NCI-H2171 treated with DMSO at 0.1 percent for 48 hours (cell line): Measurements from ENCODE around the gene RCL1.

ENCODE experiments used
- DNase-seq: peaks from one replicate; lab custom pipeline; 2025; lab: John Stamatoyannopoulos, UW

RCL1 gene

DNA sequence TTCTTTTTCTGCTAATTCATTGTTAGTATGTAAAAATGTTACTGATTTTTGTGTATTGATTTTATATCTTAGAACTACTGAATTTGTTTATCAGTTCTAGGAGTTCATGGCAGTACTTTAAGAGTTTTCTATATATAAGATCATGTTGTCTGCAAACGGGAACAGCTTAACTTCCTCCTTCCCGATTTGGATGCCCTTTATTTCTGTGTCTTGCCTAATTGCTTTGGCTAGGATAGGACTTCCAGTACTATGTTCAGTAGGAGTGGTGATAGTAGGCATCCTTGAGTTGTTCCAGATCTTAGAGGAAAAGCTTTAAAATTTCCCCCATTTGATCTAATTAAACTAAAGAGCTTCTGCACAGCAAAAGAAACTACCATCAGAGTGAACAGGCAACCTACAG is 20.1 kb downstream of the RCL1 start:
- DNase-seq, result no peak

- DNase-seq, result no peak
Observed at GRCh38 chr9:4814913-4815312, 22.2 kb downstream of the RCL1 start.

- DNase-seq, result no peak
Observed at GRCh38 chr9:4815381-4815956, 22.7 kb downstream of the RCL1 start.

DNA sequence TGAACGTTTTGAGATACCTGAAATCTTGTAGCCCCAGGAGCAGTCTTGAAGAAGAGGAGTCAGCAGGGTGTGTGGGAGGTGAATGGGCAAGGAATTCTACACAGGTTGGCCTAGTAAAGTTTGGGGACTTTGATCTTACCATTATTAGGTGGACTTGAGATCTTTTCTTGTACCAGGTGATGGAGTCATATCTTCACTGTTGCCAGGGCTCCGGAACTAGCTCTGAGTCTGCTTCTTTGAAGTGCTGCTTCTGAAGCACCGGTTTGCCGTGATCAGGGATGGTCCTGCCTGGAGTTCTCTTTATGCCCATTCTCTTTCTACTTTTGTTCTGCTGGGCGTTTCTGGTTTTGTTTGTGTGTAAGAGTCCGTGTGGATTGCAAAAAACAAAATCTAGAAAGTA is 27.4 kb downstream of the RCL1 start:
- DNase-seq, result no peak

DNA sequence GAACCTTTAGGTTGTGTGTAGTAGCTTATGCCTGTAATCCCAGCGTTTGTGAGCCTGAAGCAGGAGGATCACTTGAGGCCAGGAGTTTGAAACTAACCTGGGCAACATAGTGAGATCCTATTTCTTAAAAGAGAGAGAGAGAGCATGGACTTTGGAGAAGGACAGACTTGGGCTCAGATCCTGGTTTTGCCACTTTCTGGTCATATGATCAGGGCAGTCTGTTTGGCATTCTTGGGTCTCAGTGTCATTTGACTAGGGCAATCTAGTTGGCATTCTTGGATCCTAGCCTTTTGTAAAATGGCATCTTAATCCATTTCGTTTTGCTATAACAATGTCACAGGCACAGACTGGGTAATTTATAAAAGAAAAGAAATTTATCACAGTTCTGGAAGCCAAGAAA is 28.4 kb downstream of the RCL1 start:
- no peak for DNase-seq

DNA sequence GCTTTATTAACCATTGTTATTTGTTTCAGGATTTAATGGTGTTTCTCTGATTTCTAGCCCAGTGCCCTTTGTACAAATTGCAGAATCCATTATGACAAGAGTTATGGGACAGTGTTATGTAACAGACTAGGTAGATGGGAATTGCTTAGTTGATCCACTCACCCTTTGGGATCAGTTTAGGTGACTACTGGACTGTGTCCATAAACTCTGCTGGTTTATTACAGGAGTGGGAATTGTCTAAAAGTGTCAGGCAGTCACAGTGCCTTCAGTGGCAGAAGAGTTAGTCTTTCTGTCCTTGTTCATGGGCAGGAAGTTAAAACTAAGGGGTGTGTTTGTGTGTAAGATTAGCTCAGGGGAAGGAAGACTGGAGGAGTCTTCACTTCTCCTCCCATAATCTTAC is 29.3 kb downstream of the RCL1 start:
- no peak for DNase-seq

- no peak for DNase-seq
Observed at GRCh38 chr9:4826417-4827166, 33.8 kb downstream of the RCL1 start.

DNA sequence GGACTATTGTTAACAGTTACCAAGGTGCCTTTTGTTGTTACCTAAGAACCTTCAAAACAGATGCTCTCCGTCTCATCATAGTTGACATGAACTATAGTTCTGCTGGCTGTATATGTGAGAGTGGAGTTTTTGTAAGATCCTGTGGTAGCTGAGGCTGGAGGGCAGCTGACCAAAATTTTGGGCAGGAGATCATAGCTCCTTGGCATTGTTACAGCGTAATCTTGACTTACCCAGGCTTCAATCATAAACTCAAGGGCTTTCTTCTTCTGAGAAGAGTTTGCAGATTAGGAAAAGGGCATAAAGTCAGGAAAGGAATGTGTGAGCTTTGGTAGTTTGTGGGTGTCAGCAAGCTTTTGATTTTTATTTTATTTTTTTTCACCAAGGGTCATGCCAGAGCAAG is 34.5 kb downstream of the RCL1 start:
- DNase-seq, result no peak

- DNase-seq, result peak; percentile 40
Observed at GRCh38 chr9:4828761-4829160, 36.0 kb downstream of the RCL1 start.

GRCh38 chr9:4829969-4830368 is 37.2 kb downstream of the RCL1 start:
- no peak for DNase-seq

DNA sequence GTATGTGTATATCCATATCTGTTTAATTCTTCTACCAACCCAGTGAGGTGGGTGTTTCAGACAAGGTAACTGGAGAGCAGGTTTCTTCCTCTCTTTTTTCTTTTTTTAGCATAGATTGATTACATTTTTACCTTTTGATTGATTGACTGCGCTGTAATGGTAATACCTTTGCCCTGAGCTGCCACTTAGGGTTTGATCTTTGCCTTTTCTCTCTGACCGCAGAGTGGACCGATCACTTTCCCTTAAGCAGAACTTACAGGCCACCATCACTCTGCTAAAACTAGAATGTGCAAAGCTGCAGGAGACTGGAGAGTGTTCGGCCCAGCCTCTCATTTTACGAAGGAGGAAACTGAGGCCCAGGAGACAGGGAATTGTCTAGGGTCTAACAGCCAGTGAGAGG is 38.0 kb downstream of the RCL1 start:
- DNase-seq, result no peak

DNA sequence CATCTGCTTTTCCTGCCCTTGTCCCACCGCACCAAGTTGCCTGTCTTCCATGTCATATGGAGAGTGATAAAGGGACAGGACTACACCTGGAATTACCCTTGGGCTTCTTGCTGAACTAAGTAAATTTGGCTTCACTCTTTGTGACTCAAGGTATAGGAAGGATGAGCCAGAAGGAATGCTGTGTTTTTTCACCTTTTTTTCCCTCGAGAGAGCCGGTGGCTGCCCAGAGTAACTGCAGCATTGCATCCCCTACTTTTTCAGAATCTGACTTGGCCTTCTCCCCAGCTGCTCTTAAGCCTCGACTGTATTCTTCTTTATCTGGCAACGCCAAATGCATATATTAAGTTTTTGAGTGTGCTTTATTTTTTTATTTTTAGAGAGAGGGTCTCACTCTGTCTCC is 38.4 kb downstream of the RCL1 start:
- DNase-seq, result no peak

DNA sequence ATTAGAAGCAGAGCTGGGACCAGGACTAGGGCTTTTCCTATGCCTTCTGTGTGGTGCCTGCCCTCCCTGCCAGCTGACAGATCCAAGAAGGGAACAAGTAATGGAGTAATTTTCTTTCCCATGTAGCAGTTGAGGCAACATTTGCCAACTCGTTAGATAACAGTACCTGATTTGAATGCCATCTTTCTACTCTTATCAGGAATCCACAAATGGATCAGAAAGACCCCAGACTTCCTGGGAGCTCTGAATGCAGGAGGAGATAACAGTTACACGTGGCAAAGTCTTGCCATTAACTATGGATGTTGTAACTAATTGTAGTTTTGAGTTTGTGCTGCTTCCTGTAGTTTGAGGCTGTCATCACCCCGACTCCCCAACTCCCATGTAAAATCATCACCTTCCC is 39.2 kb downstream of the RCL1 start:
- DNase-seq, result no peak

GRCh38 chr9:4832786-4833579 is 40.2 kb downstream of the RCL1 start:
- no peak for DNase-seq

GRCh38 chr9:4833781-4834560 is 41.2 kb downstream of the RCL1 start:
- DNase-seq, result no peak

GRCh38 chr9:4836676-4837075 is 43.9 kb downstream of the RCL1 start:
- no peak for DNase-seq

- no peak for DNase-seq
Observed at GRCh38 chr9:4837261-4838188, 44.8 kb downstream of the RCL1 start.

DNA sequence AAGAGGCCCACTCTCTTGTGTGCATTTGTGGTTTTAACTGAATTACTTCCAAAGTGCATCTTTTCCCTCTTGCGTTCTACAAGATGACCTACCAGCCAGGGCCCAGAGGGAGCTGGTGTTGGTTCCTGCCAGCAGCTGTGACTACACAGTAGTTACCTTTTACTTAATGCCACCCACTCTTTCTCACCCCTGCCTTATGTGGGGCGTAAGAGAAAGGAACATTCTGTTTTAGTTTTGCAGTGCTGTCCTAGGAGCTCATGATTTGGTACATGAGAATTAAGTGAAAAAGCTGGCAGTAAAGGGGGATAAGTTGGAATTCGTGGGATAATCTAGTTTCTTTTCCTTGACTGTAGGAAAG is 45.4 kb downstream of the RCL1 start:
- DNase-seq, result no peak

DNA sequence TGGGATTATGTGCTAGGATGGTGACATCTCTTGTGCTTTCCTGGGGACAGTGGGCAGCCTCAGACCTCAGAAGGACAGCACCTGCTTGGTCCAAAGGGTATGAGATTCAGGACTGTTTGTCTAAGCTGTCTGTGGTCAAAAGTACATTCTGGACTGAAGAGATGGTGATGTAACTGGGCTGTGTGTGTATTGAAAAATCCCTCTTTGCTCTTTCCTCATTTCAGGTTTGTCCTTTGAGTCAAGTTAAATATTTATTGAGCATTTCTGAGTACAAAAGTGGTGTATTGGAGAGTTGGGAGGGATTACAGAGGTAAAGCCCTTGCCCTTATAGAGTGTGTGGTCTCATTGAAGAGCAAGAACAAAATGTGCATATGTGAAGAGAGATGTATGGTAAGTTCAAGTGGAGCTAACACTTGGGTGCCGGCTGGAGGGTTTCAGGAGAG is 46.7 kb downstream of the RCL1 start:
- no peak for DNase-seq

DNA sequence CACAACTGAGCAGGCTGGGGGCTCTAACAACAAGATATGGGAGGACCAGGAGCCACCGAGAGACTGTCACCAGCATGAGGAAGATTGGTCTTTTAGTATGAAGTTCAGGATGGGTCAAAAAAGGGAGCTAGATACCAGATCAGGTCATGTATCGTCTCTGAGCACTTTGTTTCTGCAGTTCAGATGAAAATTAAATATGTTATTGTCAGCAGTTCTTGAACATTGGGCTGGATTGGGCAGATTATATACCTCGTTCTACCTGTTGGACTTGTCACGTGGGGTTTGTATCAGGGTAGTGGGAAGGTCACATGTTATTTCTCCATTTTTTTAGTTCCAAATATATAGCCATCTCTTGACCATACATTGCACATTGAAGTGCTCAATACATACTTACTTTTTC is 47.3 kb downstream of the RCL1 start:
- no peak for DNase-seq

- DNase-seq, result no peak
Observed at GRCh38 chr9:4842213-4842612, 49.5 kb downstream of the RCL1 start.
